Embryonic facial prominence (tissue), 1 donor: Measurements from ENCODE around the gene CLDN18.

Source experiments
- DNase-seq: peaks from one replicate; pipeline ENCODE4 v3.0.0-alpha.2; 2016; ENCODE audit errors: extremely low spot score

CLDN18 gene

GRCh38 chr3:138025553-138025952 is 15.6 kb downstream of the CLDN18 start:
- no peak for DNase-seq

- DNase-seq = no peak
Measured at GRCh38 chr3:138027821-138028220, 17.9 kb downstream of the CLDN18 start.

GRCh38 chr3:138030734-138031280 is 20.8 kb downstream of the CLDN18 start:
- no peak for DNase-seq

GRCh38 chr3:138031536-138031935 is 21.6 kb downstream of the CLDN18 start:
- no peak for DNase-seq

- no peak for DNase-seq
Measured at GRCh38 chr3:138032567-138032966, 22.6 kb downstream of the CLDN18 start.

GRCh38 chr3:138033202-138033691 is 23.3 kb downstream of the CLDN18 start:
- DNase-seq = no peak

GRCh38 chr3:138034918-138035317 is 25.0 kb downstream of the CLDN18 start:
- DNase-seq = no peak

- no peak for DNase-seq
Measured at GRCh38 chr3:138036572-138036971, 26.6 kb downstream of the CLDN18 start.

- no peak for DNase-seq
Measured at GRCh38 chr3:138038725-138039462, 28.9 kb downstream of the CLDN18 start.

GRCh38 chr3:138042043-138042442 is 32.1 kb downstream of the CLDN18 start:
- DNase-seq = no peak

- DNase-seq = no peak
Measured at GRCh38 chr3:138043266-138044029, 33.5 kb downstream of the CLDN18 start.

GRCh38 chr3:138046085-138046484 is 36.1 kb downstream of the CLDN18 start:
- no peak for DNase-seq

GRCh38 chr3:138046955-138047354 is 37.0 kb downstream of the CLDN18 start:
- no peak for DNase-seq

GRCh38 chr3:138047596-138048158 is 37.7 kb downstream of the CLDN18 start:
- no peak for DNase-seq

- no peak for DNase-seq
Measured at GRCh38 chr3:138049157-138049919, 39.4 kb downstream of the CLDN18 start.

- DNase-seq = no peak
Measured at GRCh38 chr3:138051947-138052802, 42.2 kb downstream of the CLDN18 start.

GRCh38 chr3:138054057-138054456 is 44.1 kb downstream of the CLDN18 start:
- no peak for DNase-seq

GRCh38 chr3:138057384-138057783 is 47.4 kb downstream of the CLDN18 start:
- DNase-seq = no peak

- DNase-seq = no peak
Measured at GRCh38 chr3:138059261-138059660, 49.3 kb downstream of the CLDN18 start.

- DNase-seq = no peak
Measured at GRCh38 chr3:138060792-138061191, 50.8 kb downstream of the CLDN18 start.

- DNase-seq = no peak
Measured at GRCh38 chr3:138062037-138062436, 52.1 kb downstream of the CLDN18 start.
